ENCODE results near the gene TAF1B. TPM values are rescaled to one million over a fixed set of nuclear protein-coding genes. Genes with fewer than 3 reads are reported as not detected.

TAF1B gene
- 10 to 100 TPM; 14.8 to 16.0 TPM for total RNA-seq

DNA sequence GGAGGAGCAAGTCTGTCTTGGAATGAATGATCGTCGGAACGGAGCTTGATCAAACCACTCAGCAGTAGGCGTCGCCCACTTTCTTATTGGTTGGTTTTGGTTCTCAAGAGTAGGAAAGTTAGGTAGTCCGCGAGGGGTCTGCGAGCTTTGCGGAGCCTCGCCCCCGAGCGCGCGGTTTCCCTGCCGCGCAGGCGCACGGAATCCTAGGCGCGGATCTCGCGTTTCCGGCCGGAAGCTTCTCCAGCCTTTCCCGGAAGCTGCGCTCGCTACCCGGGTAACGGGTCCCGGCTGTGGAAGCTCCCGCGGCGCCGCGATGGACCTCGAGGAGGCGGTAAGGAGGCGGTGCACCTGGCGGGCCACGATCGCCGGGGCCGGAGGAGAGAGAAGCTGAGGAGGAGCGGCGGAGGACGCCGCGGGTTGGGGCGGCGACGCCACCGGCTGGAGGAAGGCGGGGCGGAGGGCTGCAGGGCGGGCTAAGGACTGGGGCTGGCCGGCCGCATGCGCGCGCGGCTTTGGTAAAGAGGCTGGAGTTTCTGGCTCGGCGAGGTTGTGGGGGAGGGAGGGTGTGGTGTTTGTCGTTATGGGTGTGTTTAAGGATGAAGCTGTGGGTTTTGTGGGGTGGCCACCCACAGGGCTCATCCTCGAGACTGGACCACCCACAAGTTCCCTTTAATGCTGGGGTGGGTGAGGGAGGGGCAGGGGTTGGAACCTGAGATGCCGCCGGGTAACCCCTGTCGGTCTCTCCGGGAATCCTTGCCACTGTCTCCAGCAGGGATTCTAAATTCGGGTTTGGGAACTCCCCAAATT lies at the start of gene TAF1B:
Gene TAF1B, plus strand, starts transcription at position 246 of the 807 bp plus-strand sequence. Its CDS starts 68 bp downstream, at position 314.
- Histone ChIP-seq H3K27me3 (replicated peaks; ENCODE audit: insufficient read depth) (no peaks in the 10 kb centered on the region), H3K4me3 (peak within 1 kb of the TSS; percentile 62 to 85), H3K36me3 (no peaks in the 10 kb centered on the region), H3K27ac (peak within 1 kb of the TSS; percentile 91 to 94), H3K9me3 (no peaks in the 10 kb centered on the region), H3K4me1 (replicated peaks) (no peaks in the 10 kb centered on the region)
- peak; percentile 88 for DNase-seq (ENCODE audit: low spot score)
- under 1% methylated on average over 70 of the region's 70 CpGs for WGBS
- intact Hi-C loops (cut with DNase I): no loop called here
- TF ChIP-seq, protein P1, sequence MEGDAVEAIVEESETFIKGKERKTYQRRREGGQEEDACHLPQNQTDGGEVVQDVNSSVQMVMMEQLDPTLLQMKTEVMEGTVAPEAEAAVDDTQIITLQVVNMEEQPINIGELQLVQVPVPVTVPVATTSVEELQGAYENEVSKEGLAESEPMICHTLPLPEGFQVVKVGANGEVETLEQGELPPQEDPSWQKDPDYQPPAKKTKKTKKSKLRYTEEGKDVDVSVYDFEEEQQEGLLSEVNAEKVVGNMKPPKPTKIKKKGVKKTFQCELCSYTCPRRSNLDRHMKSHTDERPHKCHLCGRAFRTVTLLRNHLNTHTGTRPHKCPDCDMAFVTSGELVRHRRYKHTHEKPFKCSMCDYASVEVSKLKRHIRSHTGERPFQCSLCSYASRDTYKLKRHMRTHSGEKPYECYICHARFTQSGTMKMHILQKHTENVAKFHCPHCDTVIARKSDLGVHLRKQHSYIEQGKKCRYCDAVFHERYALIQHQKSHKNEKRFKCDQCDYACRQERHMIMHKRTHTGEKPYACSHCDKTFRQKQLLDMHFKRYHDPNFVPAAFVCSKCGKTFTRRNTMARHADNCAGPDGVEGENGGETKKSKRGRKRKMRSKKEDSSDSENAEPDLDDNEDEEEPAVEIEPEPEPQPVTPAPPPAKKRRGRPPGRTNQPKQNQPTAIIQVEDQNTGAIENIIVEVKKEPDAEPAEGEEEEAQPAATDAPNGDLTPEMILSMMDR (IDR thresholded peaks at IDR 0.05): peak in 2 of 4 experiments; percentile 6 to 15
- TF ChIP-seq POLR2A (IDR thresholded peaks at IDR 0.05) (peak; percentile 67), POLR2AphosphoS5 (IDR thresholded peaks at IDR 0.05) (peak; percentile 83)

DNA sequence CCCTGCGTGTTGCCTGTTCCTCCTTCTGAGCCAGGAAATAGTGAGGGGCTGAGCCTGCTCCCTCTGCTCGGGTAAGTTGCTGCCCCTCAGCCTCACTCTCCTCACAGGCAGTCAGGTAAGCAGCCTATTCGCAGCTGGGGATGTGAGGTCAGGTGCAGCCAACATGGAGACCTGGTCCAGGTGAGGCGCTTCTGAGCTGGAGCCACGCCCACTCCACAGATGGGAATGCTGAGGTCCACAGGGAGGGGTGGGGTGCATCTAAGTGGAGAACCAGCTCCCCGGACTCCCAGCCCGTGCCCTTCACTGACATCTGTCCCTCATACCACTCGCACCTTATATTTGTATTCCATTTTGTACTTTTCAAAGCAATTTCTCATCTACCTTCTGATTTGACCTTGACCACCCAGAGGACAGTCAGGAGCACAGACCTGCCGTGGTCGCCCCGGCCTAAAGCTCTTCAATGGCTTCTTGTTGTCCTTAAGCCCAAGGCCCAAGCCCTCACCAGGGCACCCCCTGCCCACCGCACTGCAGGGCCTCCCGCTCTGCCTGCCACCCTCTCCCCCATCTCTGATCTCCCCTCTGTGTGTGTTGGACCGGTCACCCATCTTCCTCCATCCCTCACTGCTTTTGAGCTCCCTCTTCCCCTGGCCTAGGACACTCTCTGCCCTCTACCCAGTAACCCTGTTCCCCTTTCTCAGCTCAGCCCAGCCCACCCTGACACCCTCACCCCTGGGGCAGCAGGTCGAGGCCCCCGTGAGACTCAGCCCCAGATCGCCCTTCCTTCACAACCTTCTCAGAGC lies 49.2 kb upstream of the TAF1B start:
- Histone ChIP-seq H3K27ac (no peak overlapping the region), H3K4me3 (no peak overlapping the region), H3K9me3 (no peaks in the 10 kb centered on the region), H3K27me3 (replicated peaks; ENCODE audit: insufficient read depth) (no peaks in the 10 kb centered on the region), H3K4me1 (replicated peaks) (peaks cover 7% of the 10 kb centered on the region), H3K36me3 (no peaks in the 10 kb centered on the region)
- DNase-seq (ENCODE audit: low spot score): no peak
- intact Hi-C loops (cut with DNase I): no loop called here
- WGBS: 94% methylated on average over 17 of the region's 17 CpGs
- TF ChIP-seq POLR2A (IDR thresholded peaks at IDR 0.05): no peak
- TF ChIP-seq, protein P1 (IDR thresholded peaks at IDR 0.05): no peak
- TF ChIP-seq POLR2AphosphoS5 (IDR thresholded peaks at IDR 0.05): no peak

DNA sequence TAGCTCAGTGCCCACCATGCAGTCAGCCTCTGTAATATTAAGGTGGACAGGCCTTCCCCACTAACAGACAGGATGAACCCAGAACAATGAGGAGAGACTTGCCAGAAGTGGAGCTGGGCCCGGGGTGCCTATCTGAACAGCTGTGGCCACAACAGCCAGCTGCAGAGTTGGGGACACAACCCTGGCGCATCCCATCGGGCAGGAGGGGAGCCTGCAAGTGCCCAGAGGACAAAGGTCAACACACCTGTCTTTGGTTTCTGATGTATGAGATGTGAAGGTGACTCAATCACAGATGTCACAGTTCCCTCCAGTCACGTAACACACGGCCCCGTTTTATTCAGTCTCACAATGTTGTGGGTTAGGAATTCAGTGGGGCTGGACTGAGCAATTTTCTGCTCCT lies 48.2 kb upstream of the TAF1B start:
- intact Hi-C loops (cut with DNase I): no loop called here
- TF ChIP-seq POLR2A (IDR thresholded peaks at IDR 0.05) (no peak), POLR2AphosphoS5 (IDR thresholded peaks at IDR 0.05) (no peak)
- TF ChIP-seq, protein P1 (IDR thresholded peaks at IDR 0.05): no peak
- no peaks in the 10 kb centered on the region for H3K27me3 ChIP-seq (replicated peaks; ENCODE audit: insufficient read depth)
- H3K4me1 ChIP-seq (replicated peaks): peaks cover 7% of the 10 kb centered on the region
- no peaks in the 10 kb centered on the region for H3K36me3 ChIP-seq
- H3K27ac ChIP-seq: no peak overlapping the region
- no peaks in the 10 kb centered on the region for H3K9me3 ChIP-seq
- no peak overlapping the region for H3K4me3 ChIP-seq
- WGBS: 59% methylated on average over 6 of the region's 6 CpGs
- DNase-seq (ENCODE audit: low spot score): no peak

DNA sequence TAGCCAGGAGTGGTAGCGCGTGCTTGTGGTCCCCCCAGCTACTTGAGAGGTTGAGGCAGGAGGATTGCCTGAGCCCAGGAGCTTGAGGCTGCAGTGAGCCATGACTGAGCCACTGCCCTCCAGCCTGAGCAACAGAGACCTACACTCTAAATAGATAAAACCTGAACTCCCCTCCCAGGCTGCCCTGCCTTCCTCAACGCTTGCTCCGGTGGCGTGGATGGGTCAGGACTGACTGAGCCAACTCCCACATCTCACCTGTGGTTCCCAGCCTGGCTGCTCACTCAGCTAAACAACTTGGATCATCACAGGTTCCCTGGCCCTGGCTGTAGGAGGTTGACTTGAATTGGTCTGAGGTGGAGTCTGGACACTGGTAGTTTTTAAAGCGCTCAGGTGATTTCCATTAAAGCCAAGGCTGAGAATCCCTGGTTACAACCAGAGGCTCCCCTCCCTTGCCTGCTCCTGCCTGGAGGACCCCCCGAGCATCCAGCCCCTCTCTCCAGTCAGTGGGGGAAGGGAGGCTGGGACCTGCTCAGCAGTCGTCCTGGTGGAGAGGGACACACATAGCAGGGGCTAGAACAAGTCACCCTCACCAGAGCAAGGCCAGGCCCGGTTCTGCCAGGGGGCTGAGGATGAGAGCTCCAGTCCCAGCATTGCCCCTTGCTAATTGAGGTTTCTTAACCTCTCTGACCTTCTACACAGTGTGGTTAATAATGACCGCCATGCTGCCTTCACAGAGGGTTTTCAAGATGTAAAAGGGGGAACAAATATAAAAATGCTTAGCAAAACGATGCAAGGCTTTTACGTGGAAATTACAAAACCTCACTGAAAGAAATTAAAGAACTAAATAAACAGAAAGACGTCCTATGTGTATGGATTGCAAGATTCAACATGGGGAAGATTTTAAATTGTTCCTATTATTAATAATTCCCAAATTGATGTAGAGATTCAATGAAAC lies 46.9 kb upstream of the TAF1B start:
- H3K36me3 ChIP-seq: no peaks in the 10 kb centered on the region
- H3K4me3 ChIP-seq: no peak overlapping the region
- peaks cover 4% of the 10 kb centered on the region for H3K4me1 ChIP-seq (replicated peaks)
- H3K27ac ChIP-seq: no peak overlapping the region
- DNase-seq (ENCODE audit: low spot score): no peak
- WGBS: 82% methylated on average over 13 of the region's 13 CpGs
- TF ChIP-seq, protein P1 (IDR thresholded peaks at IDR 0.05): no peak
- TF ChIP-seq POLR2AphosphoS5 (IDR thresholded peaks at IDR 0.05) (no peak), POLR2A (IDR thresholded peaks at IDR 0.05) (no peak)
- intact Hi-C loops (cut with DNase I): no loop called here
- H3K27me3 ChIP-seq (replicated peaks; ENCODE audit: insufficient read depth): no peaks in the 10 kb centered on the region
- H3K9me3 ChIP-seq: no peaks in the 10 kb centered on the region

Measured in prostate gland (tissue), 2 donors.